Measurements from ENCODE around the gene AIF1. TPM values are rescaled to one million over a fixed set of nuclear protein-coding genes. Genes with fewer than 3 reads are reported as not detected.

The AIF1 gene
- total RNA-seq, 2 experiments from 2014 or later, result 11.3 to 11.7 TPM

DNA sequence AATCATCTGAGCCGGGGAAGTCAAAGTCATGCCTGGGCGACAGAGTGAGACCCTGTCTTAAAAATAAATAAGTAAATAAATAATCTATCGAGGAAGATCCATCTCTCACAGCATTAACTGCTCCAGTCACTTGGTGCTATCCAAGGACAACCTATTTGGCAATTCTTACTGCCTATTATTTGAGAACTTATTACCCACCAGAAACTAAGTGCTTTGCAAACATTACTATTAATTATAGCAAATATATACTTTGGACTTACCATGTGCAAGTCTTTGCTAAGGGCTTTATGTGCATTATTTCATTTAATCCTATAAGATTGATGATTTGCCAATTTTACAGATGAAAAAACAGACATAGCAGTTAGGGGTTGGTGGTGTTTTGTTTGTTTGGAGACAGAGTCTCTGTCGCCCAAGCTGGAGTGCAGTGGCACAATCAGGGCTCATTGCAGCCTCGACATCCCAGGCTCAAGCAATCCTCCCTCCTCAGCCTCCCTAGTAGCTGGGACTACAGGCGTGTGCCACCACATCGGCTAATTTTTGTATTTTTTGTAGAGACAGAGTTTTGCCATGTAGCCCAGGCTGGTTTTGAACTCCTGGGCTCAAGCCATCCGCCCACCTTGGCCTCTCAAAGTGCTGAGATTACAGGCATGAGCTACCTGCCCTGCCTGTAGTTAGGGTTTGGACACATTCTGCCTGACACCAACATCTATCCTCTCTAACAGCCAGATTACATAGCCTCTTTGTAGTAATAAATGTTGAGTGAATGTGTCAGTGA lies 39.7 kb downstream of the AIF1 start:
- no peak overlapping the region for H3K4me3 Mint-ChIP-seq
- no peaks in the 10 kb centered on the region for H3K27me3 Mint-ChIP-seq
- ChIA-PET CTCF (interaction anchor here (0.9 to 3.8 kb wide), 3 partner anchors 9 to 103 kb away, joined by 3 to 19 read pairs (median 5); partner anchors contain the start of gene GPANK1), POLR2A (interaction anchor here (0.7 to 9.8 kb wide), 9 partner anchors 9 to 247 kb away, joined by 3 to 278 read pairs (median 14); partner anchors contain the start of genes ABHD16A, C6orf47, CSNK2B and DDX39B)
- H3K27ac Mint-ChIP-seq, result no peak overlapping the region
- no peaks in the 10 kb centered on the region for H3K9me3 Mint-ChIP-seq
- peaks cover 74% of the 10 kb centered on the region for H3K4me1 Mint-ChIP-seq
- H3K36me3 Mint-ChIP-seq (ENCODE audit: low read depth), result peaks cover 69% of the 10 kb centered on the region
- no peak for DNase-seq

DNA sequence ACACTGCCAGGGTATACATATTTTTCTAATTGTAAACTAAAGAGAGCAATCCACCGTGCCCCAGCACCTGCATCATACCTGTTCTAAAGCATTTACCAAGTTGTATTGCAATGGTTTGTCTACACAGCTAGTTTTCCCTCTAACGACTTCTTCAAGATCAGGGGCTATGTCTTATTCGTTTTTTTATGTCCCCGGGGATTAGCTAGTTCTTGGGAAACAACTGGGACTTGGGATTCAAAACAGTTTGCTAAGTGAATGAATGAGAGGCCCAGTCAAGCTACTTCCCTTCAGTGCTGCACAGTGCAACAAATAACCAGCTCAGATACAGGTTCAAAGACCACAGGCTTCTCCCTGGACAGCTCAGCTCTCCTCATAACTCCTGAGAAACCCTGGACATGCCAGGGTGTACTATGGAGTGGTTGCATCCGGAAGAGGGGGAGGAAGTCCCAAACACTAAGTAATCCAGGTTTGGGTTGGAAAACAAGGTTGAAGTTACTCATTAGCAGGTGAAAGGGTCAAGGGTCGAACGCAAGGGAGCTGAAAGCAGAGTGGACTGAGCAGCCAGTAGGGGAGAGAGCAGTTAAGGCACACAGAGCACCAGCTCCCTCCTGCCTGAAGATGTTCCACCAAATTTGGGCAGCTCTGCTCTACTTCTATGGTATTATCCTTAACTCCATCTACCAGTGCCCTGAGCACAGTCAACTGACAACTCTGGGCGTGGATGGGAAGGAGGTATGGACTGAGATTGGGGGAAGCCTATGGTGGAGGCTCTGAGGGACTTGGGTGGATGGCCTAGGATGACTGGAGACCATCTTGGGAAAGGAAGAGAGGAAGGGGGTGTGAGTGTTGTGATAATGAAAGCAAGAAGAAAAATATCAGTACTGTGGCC lies 40.6 kb downstream of the AIF1 start, which contains the start of gene APOM:
APOM (plus strand) TSS at position 546 of the 889 bp plus-strand sequence; CDS start at position 619, 73 bp downstream.
- Mint-ChIP-seq H3K9me3 (no peaks in the 10 kb centered on the region), H3K36me3 (ENCODE audit: low read depth) (peaks cover 72% of the 10 kb centered on the region), H3K27me3 (no peaks in the 10 kb centered on the region), H3K27ac (peak within 1 kb of the TSS; percentile 34), H3K4me1 (peaks cover 74% of the 10 kb centered on the region), H3K4me3 (no peak within 1 kb of the TSS)
- CTCF ChIA-PET, result interaction anchor here (0.9 to 1.4 kb wide), 2 partner anchors 57 to 104 kb away, joined by 3 to 4 read pairs; no protein-coding TSS in a partner anchor
- no peak for DNase-seq
- POLR2A ChIA-PET, result interaction anchor here (1.0 to 9.8 kb wide), 6 partner anchors 9 to 247 kb away, joined by 3 to 278 read pairs (median 4); partner anchors contain the start of genes C6orf47, CSNK2B, GPANK1 and MSH5

DNA sequence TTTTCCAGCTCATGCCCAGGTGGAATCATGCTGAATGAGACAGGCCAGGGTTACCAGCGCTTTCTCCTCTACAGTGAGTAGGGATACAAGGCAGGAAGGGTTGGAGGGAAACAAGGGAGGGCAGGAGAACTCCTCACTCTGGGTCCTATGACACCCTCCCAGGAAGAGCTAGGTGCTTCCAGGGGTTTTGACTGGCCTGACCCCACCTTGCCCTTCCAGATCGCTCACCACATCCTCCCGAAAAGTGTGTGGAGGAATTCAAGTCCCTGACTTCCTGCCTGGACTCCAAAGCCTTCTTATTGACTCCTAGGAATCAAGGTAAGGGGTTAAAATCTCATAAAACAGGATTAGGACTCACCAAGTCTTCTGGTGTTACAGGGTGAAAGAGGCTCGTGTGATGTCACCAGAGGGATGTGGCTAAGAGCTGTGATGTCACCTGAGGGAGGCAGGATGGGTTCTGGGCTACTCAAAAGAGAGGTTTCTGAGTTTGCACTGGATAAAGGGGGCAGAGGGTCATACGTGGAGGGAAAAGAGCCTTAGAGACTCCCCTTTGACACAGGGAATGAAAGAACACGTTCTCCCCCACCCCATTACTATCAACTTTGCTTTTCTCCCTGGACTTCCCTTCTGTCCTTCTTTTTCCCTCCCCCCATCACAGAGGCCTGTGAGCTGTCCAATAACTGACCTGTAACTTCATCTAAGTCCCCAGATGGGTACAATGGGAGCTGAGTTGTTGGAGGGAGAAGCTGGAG lies 42.5 kb downstream of the AIF1 start:
- Mint-ChIP-seq H3K27me3 (no peaks in the 10 kb centered on the region), H3K4me3 (peak overlapping the region; percentile 95), H3K36me3 (ENCODE audit: low read depth) (peaks cover 74% of the 10 kb centered on the region), H3K9me3 (no peaks in the 10 kb centered on the region), H3K4me1 (peaks cover 76% of the 10 kb centered on the region), H3K27ac (peak overlapping the region; percentile 95)
- CTCF ChIA-PET, result interaction anchor here (0.6 to 1.0 kb wide), 3 partner anchors 44 to 209 kb away, joined by 3 read pairs; no protein-coding TSS in a partner anchor
- POLR2A ChIA-PET, result interaction anchor here (0.8 to 9.8 kb wide), 7 partner anchors 7 to 240 kb away, joined by 3 to 278 read pairs (median 4); partner anchors contain the start of genes C6orf47, CLIC1, CSNK2B and EHMT2
- peak; percentile 67 for DNase-seq

GRCh38 chr6:31658158-31658688 lies 43.2 kb downstream of the AIF1 start:
- no peak for DNase-seq
- peak overlapping the region; percentile 95 for H3K4me3 Mint-ChIP-seq
- no peaks in the 10 kb centered on the region for H3K9me3 Mint-ChIP-seq
- H3K36me3 Mint-ChIP-seq (ENCODE audit: low read depth), result peaks cover 74% of the 10 kb centered on the region
- POLR2A ChIA-PET, result interaction anchor here (0.8 to 9.8 kb wide), 5 partner anchors 6 to 239 kb away, joined by 3 to 278 read pairs (median 4); partner anchors contain the start of genes C6orf47, CLIC1, CSNK2B and EHMT2
- peaks cover 78% of the 10 kb centered on the region for H3K4me1 Mint-ChIP-seq
- H3K27ac Mint-ChIP-seq, result peak overlapping the region; percentile 95
- no peaks in the 10 kb centered on the region for H3K27me3 Mint-ChIP-seq
- CTCF ChIA-PET, result interaction anchor here (0.6 to 0.7 kb wide), 2 partner anchors 45 to 65 kb away, joined by 3 read pairs; partner anchors contain the start of gene NCR3

GRCh38 chr6:31658983-31659648 lies 44.1 kb downstream of the AIF1 start:
- H3K4me1 Mint-ChIP-seq, result peaks cover 83% of the 10 kb centered on the region
- ChIA-PET POLR2A (no interaction called here), CTCF (interaction anchor here (0.7 to 2.9 kb wide), 2 partner anchors 66 to 79 kb away, joined by 3 to 11 read pairs; partner anchors contain the start of genes CLIC1 and NCR3)
- DNase-seq, result no peak
- H3K36me3 Mint-ChIP-seq (ENCODE audit: low read depth), result peaks cover 83% of the 10 kb centered on the region
- H3K27me3 Mint-ChIP-seq, result no peaks in the 10 kb centered on the region
- H3K27ac Mint-ChIP-seq, result peak overlapping the region; percentile 95
- no peaks in the 10 kb centered on the region for H3K9me3 Mint-ChIP-seq
- peak overlapping the region; percentile 95 for H3K4me3 Mint-ChIP-seq

GRCh38 chr6:31659649-31660380 lies 44.8 kb downstream of the AIF1 start:
- peak; percentile 58 for DNase-seq
- Mint-ChIP-seq H3K27ac (peak overlapping the region; percentile 95), H3K9me3 (no peaks in the 10 kb centered on the region), H3K36me3 (ENCODE audit: low read depth) (peaks cover 90% of the 10 kb centered on the region), H3K4me3 (peak overlapping the region; percentile 95), H3K4me1 (peaks cover 88% of the 10 kb centered on the region), H3K27me3 (no peaks in the 10 kb centered on the region)
- ChIA-PET CTCF (interaction anchor here (1.1 to 2.9 kb wide), 3 partner anchors 43 to 292 kb away, joined by 3 to 11 read pairs (median 4); partner anchors contain the start of genes ABHD16A and CLIC1), POLR2A (interaction anchor here (1.0 to 8.1 kb wide), 10 partner anchors 6 to 175 kb away, joined by 5 to 278 read pairs (median 7); partner anchors contain the start of genes APOM, BAG6, DDX39B and HSPA1B)

GRCh38 chr6:31660381-31661261 lies 45.6 kb downstream of the AIF1 start, which contains the start of gene C6orf47:
Gene C6orf47, minus strand, starts transcription at chr6:31660778. Its CDS starts 831 bp downstream, at chr6:31659947.
- POLR2A ChIA-PET, result interaction anchor here (0.7 to 8.1 kb wide), 21 partner anchors 7 to 176 kb away, joined by 3 to 278 read pairs (median 5); partner anchors contain the start of genes ABHD16A, APOM, BAG6 and DDX39B
- Mint-ChIP-seq H3K27ac (peak within 1 kb of the TSS; percentile 95), H3K36me3 (ENCODE audit: low read depth) (peaks cover 86% of the 10 kb centered on the region), H3K4me1 (peaks cover 83% of the 10 kb centered on the region), H3K9me3 (no peaks in the 10 kb centered on the region), H3K4me3 (peak within 1 kb of the TSS; percentile 95), H3K27me3 (no peaks in the 10 kb centered on the region)
- peak; percentile 82 for DNase-seq
- CTCF ChIA-PET, result interaction anchor here (0.7 to 2.9 kb wide), 7 partner anchors 8 to 291 kb away, joined by 3 to 11 read pairs (median 3); partner anchors contain the start of genes ABHD16A, BAG6 and CLIC1

DNA sequence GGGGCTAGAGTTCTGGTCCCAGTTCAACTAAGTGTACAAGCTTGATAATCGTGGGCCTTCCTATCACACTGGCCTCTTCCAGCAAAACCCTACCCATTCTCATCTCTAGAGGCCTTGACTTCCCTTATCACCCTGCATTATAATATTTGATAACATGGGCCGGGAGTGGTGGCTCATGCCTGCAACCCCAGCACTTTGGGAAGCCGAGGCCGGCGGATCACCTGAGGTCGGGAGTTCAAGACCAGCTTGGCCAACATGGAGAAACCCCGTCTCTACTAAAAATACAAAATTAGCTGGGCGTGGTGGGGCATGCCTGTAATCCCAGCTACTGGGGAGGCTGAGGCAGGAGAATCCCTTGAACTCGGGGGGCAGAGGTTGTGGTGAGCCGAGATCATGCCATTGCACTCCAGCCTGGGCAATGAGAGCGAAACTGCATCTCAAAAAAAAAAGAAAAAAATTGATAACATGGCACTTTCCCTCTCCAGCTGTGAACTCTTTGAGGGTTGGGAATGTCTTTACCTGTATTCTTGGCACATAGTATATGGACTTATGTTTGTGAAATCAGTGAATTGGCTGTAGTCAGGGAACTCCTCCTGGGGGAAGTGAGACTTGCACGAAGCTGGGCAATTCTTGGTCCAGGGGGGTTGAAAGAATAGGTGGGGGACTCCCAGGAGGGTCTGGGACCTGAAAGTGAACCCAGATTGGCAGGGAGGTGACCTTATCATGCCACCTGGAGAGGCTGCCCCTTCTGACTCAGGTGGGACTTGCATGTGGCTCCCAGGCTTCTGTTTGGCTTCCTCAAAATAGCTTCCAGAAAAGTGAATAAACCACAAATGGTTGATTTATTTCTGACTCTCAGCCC lies 46.5 kb downstream of the AIF1 start:
- Mint-ChIP-seq H3K27ac (peak overlapping the region; percentile 87), H3K36me3 (ENCODE audit: low read depth) (peaks cover 86% of the 10 kb centered on the region), H3K27me3 (no peaks in the 10 kb centered on the region), H3K4me1 (peaks cover 82% of the 10 kb centered on the region), H3K4me3 (peak overlapping the region; percentile 95), H3K9me3 (no peaks in the 10 kb centered on the region)
- CTCF ChIA-PET, result interaction anchor here (0.7 to 2.9 kb wide), 7 partner anchors 9 to 290 kb away, joined by 3 to 11 read pairs (median 3); partner anchors contain the start of genes ABHD16A, BAG6 and CLIC1
- DNase-seq, result no peak
- POLR2A ChIA-PET, result interaction anchor here (0.7 to 8.1 kb wide), 21 partner anchors 8 to 175 kb away, joined by 3 to 278 read pairs (median 5); partner anchors contain the start of genes ABHD16A, APOM, BAG6 and DDX39B
